NCI-H2029 treated with DMSO at 0.1 percent for 48 hours (cell line): ENCODE data around the gene VSX1.
A peak's percentile ranks its signal among the peaks of the same experiment; 100 is the strongest.

Experiments
- DNase-seq: peaks from one replicate; lab custom pipeline; 2025; lab: John Stamatoyannopoulos, UW

The VSX1 gene

GRCh38 chr20:25081730-25082497 is at the start of gene VSX1:
TSS of gene VSX1 (minus strand) at chr20:25082141. CDS start at chr20:25082096, 45 bp downstream.
- no peak for DNase-seq

- DNase-seq = no peak
Measured at GRCh38 chr20:25129908-25130307, 48.0 kb upstream of the VSX1 start.

GRCh38 chr20:25129428-25129827 is 47.5 kb upstream of the VSX1 start:
- no peak for DNase-seq

GRCh38 chr20:25128649-25129048 is 46.7 kb upstream of the VSX1 start:
- DNase-seq = no peak

GRCh38 chr20:25127761-25128537 is 46.0 kb upstream of the VSX1 start:
- no peak for DNase-seq

- no peak for DNase-seq
Measured at GRCh38 chr20:25126204-25127029, 44.5 kb upstream of the VSX1 start.

- no peak for DNase-seq
Measured at GRCh38 chr20:25125636-25126035, 43.7 kb upstream of the VSX1 start.

- no peak for DNase-seq
Measured at GRCh38 chr20:25120920-25121319, 39.0 kb upstream of the VSX1 start.

- no peak for DNase-seq
Measured at GRCh38 chr20:25120457-25120856, 38.5 kb upstream of the VSX1 start.

GRCh38 chr20:25118529-25118928 is 36.6 kb upstream of the VSX1 start:
- no peak for DNase-seq

GRCh38 chr20:25117990-25118389 is 36.0 kb upstream of the VSX1 start:
- no peak for DNase-seq

- DNase-seq = no peak
Measured at GRCh38 chr20:25116739-25117458, 35.0 kb upstream of the VSX1 start.

GRCh38 chr20:25103526-25103925 is 21.6 kb upstream of the VSX1 start:
- no peak for DNase-seq

GRCh38 chr20:25100914-25101313 is 19.0 kb upstream of the VSX1 start:
- DNase-seq = no peak

- DNase-seq = no peak
Measured at GRCh38 chr20:25099601-25100140, 17.7 kb upstream of the VSX1 start.

GRCh38 chr20:25097498-25097897 is 15.6 kb upstream of the VSX1 start:
- no peak for DNase-seq

- peak; percentile 91 for DNase-seq
Measured at GRCh38 chr20:25090492-25091429, 8.8 kb upstream of the VSX1 start.

- no peak for DNase-seq
Measured at GRCh38 chr20:25089662-25090061, 7.7 kb upstream of the VSX1 start.

- DNase-seq = no peak
Measured at GRCh38 chr20:25089096-25089495, 7.2 kb upstream of the VSX1 start.

- DNase-seq = no peak
Measured at GRCh38 chr20:25088267-25088666, 6.3 kb upstream of the VSX1 start.
